ENCODE measurements around the gene CACNB4.

Gene CACNB4

DNA sequence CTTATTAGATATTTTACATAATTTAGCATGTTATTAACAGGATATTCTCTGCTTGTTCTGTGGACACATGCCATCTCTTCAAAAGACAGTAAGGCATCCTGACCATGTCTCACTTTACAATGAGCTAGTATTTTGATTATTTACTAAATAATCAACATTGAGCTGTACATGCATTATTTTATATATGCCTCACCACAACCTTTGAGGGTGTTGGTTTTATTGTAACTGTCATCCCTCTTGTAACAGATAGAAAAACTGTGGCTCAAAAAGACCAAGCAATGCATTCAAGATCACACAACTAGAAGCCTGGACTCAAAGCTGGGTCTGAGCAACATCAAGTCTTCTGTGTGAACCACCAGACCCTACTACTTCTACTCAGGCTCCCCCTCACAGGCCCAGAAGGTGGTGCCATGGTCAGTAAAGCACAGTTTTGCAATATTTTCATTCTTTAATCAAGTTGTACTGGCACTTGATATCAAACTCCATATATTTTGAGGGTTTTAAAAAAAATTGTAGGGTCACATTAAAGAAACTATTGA lies 165.5 kb downstream of the CACNB4 start:
- H3K27ac ChIP-seq: no peak overlapping the region
- H3K9ac ChIP-seq: no peak overlapping the region
- no peaks in the 10 kb centered on the region for H3K36me3 ChIP-seq (ENCODE audit: control insufficient read depth, insufficient read depth, low read length)
- H3K4me2 ChIP-seq (ENCODE audit: low read length): no peak overlapping the region
- no peaks in the 10 kb centered on the region for H3K79me2 ChIP-seq
- no peaks in the 10 kb centered on the region for H3K4me1 ChIP-seq
- H2AFZ ChIP-seq: no peak overlapping the region
- H3K4me3 ChIP-seq (ENCODE audit: low read depth, low read length): no peak overlapping the region
- no peaks in the 10 kb centered on the region for H3K27me3 ChIP-seq (ENCODE audit: control insufficient read depth, insufficient read depth, low read length)
- TF ChIP-seq, protein P1, sequence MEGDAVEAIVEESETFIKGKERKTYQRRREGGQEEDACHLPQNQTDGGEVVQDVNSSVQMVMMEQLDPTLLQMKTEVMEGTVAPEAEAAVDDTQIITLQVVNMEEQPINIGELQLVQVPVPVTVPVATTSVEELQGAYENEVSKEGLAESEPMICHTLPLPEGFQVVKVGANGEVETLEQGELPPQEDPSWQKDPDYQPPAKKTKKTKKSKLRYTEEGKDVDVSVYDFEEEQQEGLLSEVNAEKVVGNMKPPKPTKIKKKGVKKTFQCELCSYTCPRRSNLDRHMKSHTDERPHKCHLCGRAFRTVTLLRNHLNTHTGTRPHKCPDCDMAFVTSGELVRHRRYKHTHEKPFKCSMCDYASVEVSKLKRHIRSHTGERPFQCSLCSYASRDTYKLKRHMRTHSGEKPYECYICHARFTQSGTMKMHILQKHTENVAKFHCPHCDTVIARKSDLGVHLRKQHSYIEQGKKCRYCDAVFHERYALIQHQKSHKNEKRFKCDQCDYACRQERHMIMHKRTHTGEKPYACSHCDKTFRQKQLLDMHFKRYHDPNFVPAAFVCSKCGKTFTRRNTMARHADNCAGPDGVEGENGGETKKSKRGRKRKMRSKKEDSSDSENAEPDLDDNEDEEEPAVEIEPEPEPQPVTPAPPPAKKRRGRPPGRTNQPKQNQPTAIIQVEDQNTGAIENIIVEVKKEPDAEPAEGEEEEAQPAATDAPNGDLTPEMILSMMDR (IDR thresholded peaks at IDR 0.05): no peak
- no peaks in the 10 kb centered on the region for H3K9me3 ChIP-seq (ENCODE audit: control insufficient read depth, low read length)

DNA sequence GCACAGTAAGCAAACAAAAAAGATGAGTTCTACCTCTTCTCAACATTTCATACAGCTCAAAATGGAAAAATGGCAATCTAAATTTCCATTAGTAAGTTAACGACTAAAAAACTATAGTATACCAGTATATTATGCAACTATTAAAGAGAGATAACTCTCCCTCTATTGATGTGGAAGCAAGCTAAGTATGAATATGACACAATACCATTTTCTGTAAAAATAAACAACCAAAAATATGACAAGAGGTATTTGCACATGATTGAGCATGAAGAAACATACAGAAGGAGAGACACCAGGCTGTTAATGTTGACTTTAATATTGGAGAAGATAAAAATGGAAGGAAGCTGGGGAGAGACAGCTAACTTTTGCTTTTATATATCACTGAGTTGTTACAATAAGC lies 167.1 kb downstream of the CACNB4 start:
- Histone ChIP-seq H3K27me3 (ENCODE audit: control insufficient read depth, insufficient read depth, low read length) (no peaks in the 10 kb centered on the region), H2AFZ (no peak overlapping the region), H3K79me2 (no peaks in the 10 kb centered on the region), H3K27ac (no peak overlapping the region), H3K4me2 (ENCODE audit: low read length) (no peak overlapping the region), H3K4me1 (no peaks in the 10 kb centered on the region), H3K9me3 (ENCODE audit: control insufficient read depth, low read length) (no peaks in the 10 kb centered on the region), H3K36me3 (ENCODE audit: control insufficient read depth, insufficient read depth, low read length) (no peaks in the 10 kb centered on the region), H3K4me3 (ENCODE audit: low read depth, low read length) (no peak overlapping the region), H3K9ac (no peak overlapping the region)
- TF ChIP-seq, protein P1 (IDR thresholded peaks at IDR 0.05): no peak

DNA sequence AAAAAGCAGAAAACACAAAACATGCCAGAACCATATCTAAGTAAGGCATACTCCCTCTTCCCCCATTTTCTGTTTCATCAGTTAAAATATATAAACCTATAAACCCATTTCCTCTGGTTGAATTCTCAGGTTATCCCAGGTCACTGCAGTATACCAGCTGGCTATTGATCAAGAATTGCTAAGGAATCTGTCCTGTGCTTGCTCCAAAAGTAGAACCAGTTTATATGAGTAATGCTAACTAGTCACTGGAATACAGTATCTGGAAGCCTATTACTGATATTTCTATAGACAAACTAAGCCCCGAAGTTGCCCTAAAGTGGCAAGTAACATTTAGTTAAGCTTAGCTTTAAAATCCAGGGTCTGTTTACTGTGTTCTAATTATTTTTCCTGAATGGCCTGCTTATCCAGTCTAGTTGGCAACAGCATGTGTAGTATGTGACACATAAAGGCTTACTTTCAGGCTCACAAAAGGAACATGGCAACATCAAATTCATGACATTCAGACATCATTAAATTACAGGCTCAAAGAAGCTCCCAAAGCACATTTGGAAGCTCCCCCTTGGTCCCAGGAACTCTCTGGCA lies 167.7 kb downstream of the CACNB4 start:
- Histone ChIP-seq H3K36me3 (ENCODE audit: control insufficient read depth, insufficient read depth, low read length) (no peaks in the 10 kb centered on the region), H3K27me3 (ENCODE audit: control insufficient read depth, insufficient read depth, low read length) (no peaks in the 10 kb centered on the region), H3K79me2 (no peaks in the 10 kb centered on the region), H3K9me3 (ENCODE audit: control insufficient read depth, low read length) (no peaks in the 10 kb centered on the region), H3K4me2 (ENCODE audit: low read length) (no peak overlapping the region), H3K4me3 (ENCODE audit: low read depth, low read length) (no peak overlapping the region), H3K27ac (no peak overlapping the region), H2AFZ (no peak overlapping the region), H3K4me1 (no peaks in the 10 kb centered on the region), H3K9ac (no peak overlapping the region)
- TF ChIP-seq, protein P1 (IDR thresholded peaks at IDR 0.05): no peak

DNA sequence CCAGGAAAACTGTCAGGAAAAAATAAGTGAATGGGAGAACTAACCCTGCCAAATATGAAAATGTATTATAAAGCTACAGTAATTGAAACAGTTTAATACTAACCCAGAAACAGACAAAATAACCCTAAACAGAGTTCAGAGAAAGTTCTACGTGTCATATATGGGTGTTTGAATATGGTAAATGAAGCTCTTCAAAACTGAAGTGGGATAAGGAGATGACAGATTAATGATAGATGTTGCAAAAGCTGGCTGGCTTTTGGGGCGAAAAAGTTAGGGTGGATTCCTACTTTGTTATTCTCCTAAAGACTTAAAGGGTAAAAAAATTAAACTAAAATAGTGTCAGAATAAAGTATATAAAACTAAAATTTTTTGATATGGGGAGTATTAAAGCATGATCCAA lies 168.8 kb downstream of the CACNB4 start:
- no peak overlapping the region for H2AFZ ChIP-seq
- TF ChIP-seq, protein P1 (IDR thresholded peaks at IDR 0.05): no peak
- H3K4me1 ChIP-seq: no peaks in the 10 kb centered on the region
- no peak overlapping the region for H3K27ac ChIP-seq
- no peaks in the 10 kb centered on the region for H3K9me3 ChIP-seq (ENCODE audit: control insufficient read depth, low read length)
- H3K4me2 ChIP-seq (ENCODE audit: low read length): no peak overlapping the region
- no peaks in the 10 kb centered on the region for H3K27me3 ChIP-seq (ENCODE audit: control insufficient read depth, insufficient read depth, low read length)
- H3K36me3 ChIP-seq (ENCODE audit: control insufficient read depth, insufficient read depth, low read length): no peaks in the 10 kb centered on the region
- no peaks in the 10 kb centered on the region for H3K79me2 ChIP-seq
- H3K4me3 ChIP-seq (ENCODE audit: low read depth, low read length): no peak overlapping the region
- no peak overlapping the region for H3K9ac ChIP-seq

DNA sequence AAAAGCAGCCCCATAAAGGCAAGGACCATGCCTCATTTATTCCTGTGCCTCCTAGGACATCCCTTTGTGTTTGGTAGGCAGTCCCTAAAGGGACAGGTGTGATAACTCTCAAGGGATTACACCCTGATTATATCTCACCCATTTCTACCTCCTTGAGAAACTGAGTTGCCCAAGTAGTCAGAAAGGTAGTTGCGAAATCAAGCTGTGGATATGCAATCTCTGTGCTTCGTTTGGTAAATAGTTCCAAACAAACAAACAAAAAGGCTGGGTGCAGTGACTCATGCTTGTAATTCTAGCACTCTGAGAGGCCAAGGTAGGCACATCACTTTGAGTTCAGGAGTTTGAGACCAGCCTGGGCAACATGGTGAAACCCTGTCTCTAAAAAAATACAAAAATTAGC lies 170.5 kb downstream of the CACNB4 start:
- Histone ChIP-seq H2AFZ (no peak overlapping the region), H3K27ac (no peak overlapping the region), H3K27me3 (ENCODE audit: control insufficient read depth, insufficient read depth, low read length) (no peaks in the 10 kb centered on the region), H3K4me2 (ENCODE audit: low read length) (no peak overlapping the region), H3K4me1 (no peaks in the 10 kb centered on the region), H3K9ac (no peak overlapping the region), H3K4me3 (ENCODE audit: low read depth, low read length) (no peak overlapping the region), H3K36me3 (ENCODE audit: control insufficient read depth, insufficient read depth, low read length) (no peaks in the 10 kb centered on the region), H3K79me2 (no peaks in the 10 kb centered on the region), H3K9me3 (ENCODE audit: control insufficient read depth, low read length) (no peaks in the 10 kb centered on the region)
- TF ChIP-seq, protein P1 (IDR thresholded peaks at IDR 0.05): no peak

Measured in parathyroid adenoma (tissue), 2 donors.